HepG2 (cell line): ENCODE measurements around the gene ADAM22. TPM values are rescaled to one million over a fixed set of nuclear protein-coding genes. Genes with fewer than 3 reads are reported as not detected.
A peak's percentile ranks its signal among the peaks of the same experiment; 100 is the strongest.

Experiments
- ATM ChIP-seq: fragments of 450-650 bp; IDR thresholded peaks from 2 replicates; pipeline ENCODE4 v1.7.1; 2017; ENCODE audit warnings: mild to moderate bottlenecking, borderline replicate concordance
- ETV5 ChIP-seq: IDR thresholded peaks from 2 replicates; pipeline ENCODE4 v1.6.1; 2018; ENCODE audit warnings: missing biosample characterization, missing genetic modification reagents, inconsistent platforms, borderline replicate concordance
- IRF2 ChIP-seq: IDR thresholded peaks from 2 replicates; pipeline ENCODE4 v1.6.1; 2018; ENCODE audit warnings: missing genetic modification reagents, missing compliant biosample characterization
- JUNB ChIP-seq: sonication (generic); formaldehyde crosslinking; IDR thresholded peaks from 2 replicates; pipeline ENCODE4 v1.8.0; 2022; ENCODE audit warnings: missing genetic modification reagents, mild to moderate bottlenecking, borderline replicate concordance
- KDM1A ChIP-seq: IDR thresholded peaks from 2 replicates; pipeline ENCODE4 v1.6.1; 2016; ENCODE audit warnings: missing compliant biosample characterization
- RXRB ChIP-seq: IDR thresholded peaks from 2 replicates; pipeline ENCODE4 v1.6.1; 2016; ENCODE audit warnings: borderline replicate concordance, missing genetic modification reagents, missing compliant biosample characterization
- SIN3B ChIP-seq: fragments of 150-350 bp; IDR thresholded peaks from 2 replicates; pipeline ENCODE4 v1.6.1; 2014; ENCODE audit warnings: low read length
- ZBTB20 ChIP-seq: sonication (generic); formaldehyde crosslinking; IDR thresholded peaks from 2 replicates; pipeline ENCODE4 v1.8.1; 2023; ENCODE audit warnings: missing genetic modification reagents, low read depth, mild to moderate bottlenecking, borderline replicate concordance
- ZFP1 ChIP-seq: IDR thresholded peaks from 2 replicates; pipeline ENCODE4 v1.6.1; 2016
- ZNF782 ChIP-seq: sonication (generic); formaldehyde crosslinking; IDR thresholded peaks from 2 replicates; pipeline ENCODE4 v1.4.0; 2020; ENCODE audit warnings: missing genetic modification reagents, mild to moderate bottlenecking, borderline replicate concordance
- polyA plus RNA-seq, 8 experiments: library from polyadenylated mRNA; depleted of rRNA in 3 of 8; stranded (reverse) in 7 of 8; unstranded in 1 of 8; fragments of >200 nt; fragmentation: Illumina TruSeq in 4 of 8; extraction: Trizol in 4 of 8; gene quantifications; 2 replicates each; pipeline versions ENCODE4 v1.2.1 to v1.2.3, GENCODE V29; 2011 to 2016; ENCODE audit warnings: low read depth in 4 of 8, missing spikeins in 1 of 8, mixed read lengths in 1 of 8; ENCODE audit not compliant: insufficient read depth in 1 of 8
- total RNA-seq, 5 experiments: library from RNA; depleted of rRNA; stranded (reverse); fragments of >200 nt; fragmentation: Illumina TruSeq; extraction: Trizol; gene quantifications; 2 replicates each; pipeline ENCODE4 v1.2.3, GENCODE V29; 2016; ENCODE audit warnings: low read depth in 1 of 5
- TF ChIP-seq, protein P1 (sequence below): sonication (generic); formaldehyde crosslinking; IDR thresholded peaks from 2 replicates; pipeline ENCODE4; 2020; ENCODE audit warnings: missing genetic modification reagents, mild to moderate bottlenecking, borderline replicate concordance
- TF ChIP-seq, protein P2 (sequence below): sonication (generic); formaldehyde crosslinking; IDR thresholded peaks from 2 replicates; pipeline ENCODE4 v1.5.0; 2020; ENCODE audit warnings: missing genetic modification reagents
- TF ChIP-seq, protein P3 (sequence below): sonication (generic); formaldehyde crosslinking; IDR thresholded peaks from 2 replicates; pipeline ENCODE4 v1.5.1; 2020; ENCODE audit warnings: mild to moderate bottlenecking, missing genetic modification reagents, borderline replicate concordance
- TF ChIP-seq, protein P4 (sequence below): sonication (generic); formaldehyde crosslinking; IDR thresholded peaks from 2 replicates; pipeline ENCODE4 v1.4.0; 2020; ENCODE audit warnings: missing genetic modification reagents, mild to moderate bottlenecking, borderline replicate concordance
- TF ChIP-seq, protein P5 (sequence below): sonication (generic); formaldehyde crosslinking; IDR thresholded peaks from 2 replicates; pipeline ENCODE4 v1.4.0; 2020; ENCODE audit warnings: missing genetic modification reagents

ADAM22 gene
- total and polyA plus RNA-seq, 2 of the 13 experiments (the other 11 are each of a cell fraction or from before 2014, with no cell fraction given), result 1.9 to 6.7 TPM

DNA sequence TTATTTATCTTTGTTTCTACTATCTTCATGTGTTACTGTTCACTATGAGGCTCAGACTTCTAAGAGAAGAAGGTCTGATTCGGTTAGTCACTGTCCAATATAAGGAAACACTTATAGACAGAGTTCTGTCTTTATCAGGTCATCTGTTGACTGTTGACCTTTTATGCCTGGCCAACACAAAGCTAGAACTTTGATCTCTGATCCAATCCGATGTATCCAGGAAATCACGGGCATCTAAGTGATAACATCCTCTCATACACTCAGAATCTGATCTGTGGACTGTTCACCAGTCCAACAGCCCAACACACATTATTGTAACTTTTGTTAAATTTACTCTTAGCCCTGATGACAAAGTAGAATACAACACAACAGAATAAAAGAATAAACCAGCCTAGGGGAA, 171.2 kb downstream of the ADAM22 start (continued):
- TF ChIP-seq ZNF782, result no peak
- TF ChIP-seq ATM, result no peak
- TF ChIP-seq, protein P1, sequence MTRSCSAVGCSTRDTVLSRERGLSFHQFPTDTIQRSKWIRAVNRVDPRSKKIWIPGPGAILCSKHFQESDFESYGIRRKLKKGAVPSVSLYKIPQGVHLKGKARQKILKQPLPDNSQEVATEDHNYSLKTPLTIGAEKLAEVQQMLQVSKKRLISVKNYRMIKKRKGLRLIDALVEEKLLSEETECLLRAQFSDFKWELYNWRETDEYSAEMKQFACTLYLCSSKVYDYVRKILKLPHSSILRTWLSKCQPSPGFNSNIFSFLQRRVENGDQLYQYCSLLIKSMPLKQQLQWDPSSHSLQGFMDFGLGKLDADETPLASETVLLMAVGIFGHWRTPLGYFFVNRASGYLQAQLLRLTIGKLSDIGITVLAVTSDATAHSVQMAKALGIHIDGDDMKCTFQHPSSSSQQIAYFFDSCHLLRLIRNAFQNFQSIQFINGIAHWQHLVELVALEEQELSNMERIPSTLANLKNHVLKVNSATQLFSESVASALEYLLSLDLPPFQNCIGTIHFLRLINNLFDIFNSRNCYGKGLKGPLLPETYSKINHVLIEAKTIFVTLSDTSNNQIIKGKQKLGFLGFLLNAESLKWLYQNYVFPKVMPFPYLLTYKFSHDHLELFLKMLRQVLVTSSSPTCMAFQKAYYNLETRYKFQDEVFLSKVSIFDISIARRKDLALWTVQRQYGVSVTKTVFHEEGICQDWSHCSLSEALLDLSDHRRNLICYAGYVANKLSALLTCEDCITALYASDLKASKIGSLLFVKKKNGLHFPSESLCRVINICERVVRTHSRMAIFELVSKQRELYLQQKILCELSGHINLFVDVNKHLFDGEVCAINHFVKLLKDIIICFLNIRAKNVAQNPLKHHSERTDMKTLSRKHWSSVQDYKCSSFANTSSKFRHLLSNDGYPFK (CRISPR knock-in tag), result no peak
- no peak for TF ChIP-seq ZBTB20 (CRISPR knock-in tag)
- TF ChIP-seq, protein P2, sequence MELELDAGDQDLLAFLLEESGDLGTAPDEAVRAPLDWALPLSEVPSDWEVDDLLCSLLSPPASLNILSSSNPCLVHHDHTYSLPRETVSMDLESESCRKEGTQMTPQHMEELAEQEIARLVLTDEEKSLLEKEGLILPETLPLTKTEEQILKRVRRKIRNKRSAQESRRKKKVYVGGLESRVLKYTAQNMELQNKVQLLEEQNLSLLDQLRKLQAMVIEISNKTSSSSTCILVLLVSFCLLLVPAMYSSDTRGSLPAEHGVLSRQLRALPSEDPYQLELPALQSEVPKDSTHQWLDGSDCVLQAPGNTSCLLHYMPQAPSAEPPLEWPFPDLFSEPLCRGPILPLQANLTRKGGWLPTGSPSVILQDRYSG (CRISPR knock-in tag), result no peak
- TF ChIP-seq, protein P3, sequence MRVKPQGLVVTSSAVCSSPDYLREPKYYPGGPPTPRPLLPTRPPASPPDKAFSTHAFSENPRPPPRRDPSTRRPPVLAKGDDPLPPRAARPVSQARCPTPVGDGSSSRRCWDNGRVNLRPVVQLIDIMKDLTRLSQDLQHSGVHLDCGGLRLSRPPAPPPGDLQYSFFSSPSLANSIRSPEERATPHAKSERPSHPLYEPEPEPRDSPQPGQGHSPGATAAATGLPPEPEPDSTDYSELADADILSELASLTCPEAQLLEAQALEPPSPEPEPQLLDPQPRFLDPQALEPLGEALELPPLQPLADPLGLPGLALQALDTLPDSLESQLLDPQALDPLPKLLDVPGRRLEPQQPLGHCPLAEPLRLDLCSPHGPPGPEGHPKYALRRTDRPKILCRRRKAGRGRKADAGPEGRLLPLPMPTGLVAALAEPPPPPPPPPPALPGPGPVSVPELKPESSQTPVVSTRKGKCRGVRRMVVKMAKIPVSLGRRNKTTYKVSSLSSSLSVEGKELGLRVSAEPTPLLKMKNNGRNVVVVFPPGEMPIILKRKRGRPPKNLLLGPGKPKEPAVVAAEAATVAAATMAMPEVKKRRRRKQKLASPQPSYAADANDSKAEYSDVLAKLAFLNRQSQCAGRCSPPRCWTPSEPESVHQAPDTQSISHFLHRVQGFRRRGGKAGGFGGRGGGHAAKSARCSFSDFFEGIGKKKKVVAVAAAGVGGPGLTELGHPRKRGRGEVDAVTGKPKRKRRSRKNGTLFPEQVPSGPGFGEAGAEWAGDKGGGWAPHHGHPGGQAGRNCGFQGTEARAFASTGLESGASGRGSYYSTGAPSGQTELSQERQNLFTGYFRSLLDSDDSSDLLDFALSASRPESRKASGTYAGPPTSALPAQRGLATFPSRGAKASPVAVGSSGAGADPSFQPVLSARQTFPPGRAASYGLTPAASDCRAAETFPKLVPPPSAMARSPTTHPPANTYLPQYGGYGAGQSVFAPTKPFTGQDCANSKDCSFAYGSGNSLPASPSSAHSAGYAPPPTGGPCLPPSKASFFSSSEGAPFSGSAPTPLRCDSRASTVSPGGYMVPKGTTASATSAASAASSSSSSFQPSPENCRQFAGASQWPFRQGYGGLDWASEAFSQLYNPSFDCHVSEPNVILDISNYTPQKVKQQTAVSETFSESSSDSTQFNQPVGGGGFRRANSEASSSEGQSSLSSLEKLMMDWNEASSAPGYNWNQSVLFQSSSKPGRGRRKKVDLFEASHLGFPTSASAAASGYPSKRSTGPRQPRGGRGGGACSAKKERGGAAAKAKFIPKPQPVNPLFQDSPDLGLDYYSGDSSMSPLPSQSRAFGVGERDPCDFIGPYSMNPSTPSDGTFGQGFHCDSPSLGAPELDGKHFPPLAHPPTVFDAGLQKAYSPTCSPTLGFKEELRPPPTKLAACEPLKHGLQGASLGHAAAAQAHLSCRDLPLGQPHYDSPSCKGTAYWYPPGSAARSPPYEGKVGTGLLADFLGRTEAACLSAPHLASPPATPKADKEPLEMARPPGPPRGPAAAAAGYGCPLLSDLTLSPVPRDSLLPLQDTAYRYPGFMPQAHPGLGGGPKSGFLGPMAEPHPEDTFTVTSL (CRISPR knock-in tag), result 0 out of 2 replicates have a peak, but pooled peaks have one; percentile 55
- TF ChIP-seq, protein P4, sequence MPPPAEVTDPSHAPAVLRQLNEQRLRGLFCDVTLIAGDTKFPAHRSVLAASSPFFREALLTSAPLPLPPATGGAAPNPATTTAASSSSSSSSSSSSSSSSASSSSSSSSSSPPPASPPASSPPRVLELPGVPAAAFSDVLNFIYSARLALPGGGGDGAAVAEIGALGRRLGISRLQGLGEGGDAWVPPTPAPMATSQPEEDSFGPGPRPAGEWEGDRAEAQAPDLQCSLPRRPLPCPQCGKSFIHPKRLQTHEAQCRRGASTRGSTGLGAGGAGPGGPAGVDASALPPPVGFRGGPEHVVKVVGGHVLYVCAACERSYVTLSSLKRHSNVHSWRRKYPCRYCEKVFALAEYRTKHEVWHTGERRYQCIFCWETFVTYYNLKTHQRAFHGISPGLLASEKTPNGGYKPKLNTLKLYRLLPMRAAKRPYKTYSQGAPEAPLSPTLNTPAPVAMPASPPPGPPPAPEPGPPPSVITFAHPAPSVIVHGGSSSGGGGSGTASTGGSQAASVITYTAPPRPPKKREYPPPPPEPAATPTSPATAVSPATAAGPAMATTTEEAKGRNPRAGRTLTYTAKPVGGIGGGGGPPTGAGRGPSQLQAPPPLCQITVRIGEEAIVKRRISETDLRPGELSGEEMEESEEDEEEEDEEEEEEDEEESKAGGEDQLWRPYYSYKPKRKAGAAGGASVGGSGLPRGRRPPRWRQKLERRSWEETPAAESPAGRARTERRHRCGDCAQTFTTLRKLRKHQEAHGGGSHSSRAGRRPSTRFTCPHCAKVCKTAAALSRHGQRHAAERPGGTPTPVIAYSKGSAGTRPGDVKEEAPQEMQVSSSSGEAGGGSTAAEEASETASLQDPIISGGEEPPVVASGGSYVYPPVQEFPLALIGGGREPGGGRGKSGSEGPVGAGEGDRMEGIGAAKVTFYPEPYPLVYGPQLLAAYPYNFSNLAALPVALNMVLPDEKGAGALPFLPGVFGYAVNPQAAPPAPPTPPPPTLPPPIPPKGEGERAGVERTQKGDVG (CRISPR knock-in tag), result no peak
- TF ChIP-seq JUNB (CRISPR knock-in tag), result no peak
- 0 out of 2 replicates have a peak, but pooled peaks have one; percentile 25 for TF ChIP-seq RXRB (CRISPR knock-in tag)
- TF ChIP-seq IRF2 (CRISPR knock-in tag), result no peak
- TF ChIP-seq, protein P5, sequence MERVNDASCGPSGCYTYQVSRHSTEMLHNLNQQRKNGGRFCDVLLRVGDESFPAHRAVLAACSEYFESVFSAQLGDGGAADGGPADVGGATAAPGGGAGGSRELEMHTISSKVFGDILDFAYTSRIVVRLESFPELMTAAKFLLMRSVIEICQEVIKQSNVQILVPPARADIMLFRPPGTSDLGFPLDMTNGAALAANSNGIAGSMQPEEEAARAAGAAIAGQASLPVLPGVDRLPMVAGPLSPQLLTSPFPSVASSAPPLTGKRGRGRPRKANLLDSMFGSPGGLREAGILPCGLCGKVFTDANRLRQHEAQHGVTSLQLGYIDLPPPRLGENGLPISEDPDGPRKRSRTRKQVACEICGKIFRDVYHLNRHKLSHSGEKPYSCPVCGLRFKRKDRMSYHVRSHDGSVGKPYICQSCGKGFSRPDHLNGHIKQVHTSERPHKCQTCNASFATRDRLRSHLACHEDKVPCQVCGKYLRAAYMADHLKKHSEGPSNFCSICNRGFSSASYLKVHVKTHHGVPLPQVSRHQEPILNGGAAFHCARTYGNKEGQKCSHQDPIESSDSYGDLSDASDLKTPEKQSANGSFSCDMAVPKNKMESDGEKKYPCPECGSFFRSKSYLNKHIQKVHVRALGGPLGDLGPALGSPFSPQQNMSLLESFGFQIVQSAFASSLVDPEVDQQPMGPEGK (CRISPR knock-in tag), result no peak
- TF ChIP-seq ETV5 (CRISPR knock-in tag), result peak; percentile 32; the same call in 1 of the 2 replicates
- TF ChIP-seq SIN3B, result no peak
- no peak for TF ChIP-seq ZFP1 (CRISPR knock-in tag)
- no peak for TF ChIP-seq KDM1A (CRISPR knock-in tag)
